GM18526 (cell line): ENCODE measurements around the gene ABCC3.

ENCODE experiments used
- POLR2A ChIP-seq: IDR thresholded peaks from 3 replicates; pipeline ENCODE4 v1.6.1; 2011; ENCODE audit not compliant: insufficient read length; ENCODE audit errors: extremely low read depth

ABCC3 gene

DNA sequence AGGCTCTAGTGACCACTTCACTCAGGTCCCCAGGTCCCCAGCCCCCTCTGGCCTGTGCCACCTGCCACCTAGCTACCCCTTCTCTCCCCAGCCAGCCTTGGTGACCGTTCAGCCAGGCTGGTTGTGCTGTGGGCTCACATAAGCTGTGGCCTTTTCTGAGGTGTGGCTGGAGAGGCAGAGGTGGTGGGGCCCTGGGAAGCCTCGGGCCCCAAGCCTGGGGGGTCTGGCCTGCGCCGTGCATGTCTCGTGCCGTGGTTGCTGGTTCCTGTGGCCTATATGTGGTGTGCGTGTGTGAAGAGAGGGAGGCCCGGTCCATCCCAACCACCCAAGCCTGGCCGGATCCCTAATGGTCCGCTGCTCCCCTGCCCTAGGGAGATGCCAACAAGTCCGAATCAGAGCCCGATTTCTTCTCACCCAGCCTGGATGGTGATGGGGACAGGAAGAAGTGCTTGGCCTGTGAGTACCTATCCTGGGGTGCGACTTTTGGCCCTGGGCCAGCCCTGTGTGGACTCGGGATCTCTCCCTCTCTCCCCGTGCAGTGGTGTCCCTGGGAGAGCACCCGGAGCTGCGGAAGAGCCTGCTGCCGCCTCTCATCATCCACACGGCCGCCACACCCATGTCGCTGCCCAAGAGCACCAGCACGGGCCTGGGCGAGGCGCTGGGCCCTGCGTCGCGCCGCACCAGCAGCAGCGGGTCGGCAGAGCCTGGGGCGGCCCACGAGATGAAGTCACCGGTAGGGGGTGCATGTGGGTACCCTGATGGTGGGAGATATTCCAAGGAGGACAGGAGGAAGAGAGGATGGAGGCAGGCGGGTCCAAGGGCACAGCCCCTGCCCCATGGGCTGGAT, 38.3 kb upstream of the ABCC3 start:
- no peak for TF ChIP-seq POLR2A

DNA sequence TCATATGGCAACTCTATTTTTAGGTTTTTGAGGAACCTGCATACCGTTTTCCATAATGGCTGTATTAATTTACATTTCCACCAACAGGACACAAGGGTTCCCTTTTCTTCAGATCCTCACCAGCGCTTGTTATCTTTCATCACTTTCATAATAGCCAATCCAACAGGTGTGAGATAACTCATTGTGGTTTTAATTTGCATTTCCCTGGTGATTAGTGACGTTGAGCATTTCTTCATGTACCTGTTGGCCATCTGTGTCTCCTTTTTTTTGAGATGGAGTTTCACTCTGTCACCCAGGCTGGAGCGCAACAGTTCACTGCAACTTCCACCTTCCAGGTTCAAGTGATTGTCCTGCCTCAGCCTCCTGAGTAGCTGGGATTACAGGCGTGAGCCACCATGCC, 36.2 kb upstream of the ABCC3 start:
- no peak for TF ChIP-seq POLR2A

DNA sequence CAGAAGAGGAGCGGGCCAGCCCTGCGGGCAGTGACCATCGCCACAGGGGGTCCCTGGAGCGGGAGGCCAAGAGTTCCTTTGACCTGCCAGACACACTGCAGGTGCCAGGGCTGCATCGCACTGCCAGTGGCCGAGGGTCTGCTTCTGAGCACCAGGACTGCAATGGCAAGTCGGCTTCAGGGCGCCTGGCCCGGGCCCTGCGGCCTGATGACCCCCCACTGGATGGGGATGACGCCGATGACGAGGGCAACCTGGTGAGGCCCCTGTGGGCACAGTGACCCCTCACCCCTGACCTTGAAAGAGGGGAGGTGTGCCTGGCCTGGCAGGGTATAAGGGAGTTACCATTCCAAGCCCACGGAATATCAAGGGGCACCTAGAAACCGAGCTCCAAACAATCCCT, 35.1 kb upstream of the ABCC3 start:
- no peak for TF ChIP-seq POLR2A

- no peak for TF ChIP-seq POLR2A
These were observed 32.8 kb upstream of the ABCC3 start for GRCh38 chr17:50601823-50602375.

GRCh38 chr17:50602836-50603235, 31.8 kb upstream of the ABCC3 start:
- TF ChIP-seq POLR2A: no peak

- TF ChIP-seq POLR2A: no peak
These were observed 31.3 kb upstream of the ABCC3 start for GRCh38 chr17:50603340-50603739.

- no peak for TF ChIP-seq POLR2A
These were observed 30.2 kb upstream of the ABCC3 start for GRCh38 chr17:50604513-50604912.

DNA sequence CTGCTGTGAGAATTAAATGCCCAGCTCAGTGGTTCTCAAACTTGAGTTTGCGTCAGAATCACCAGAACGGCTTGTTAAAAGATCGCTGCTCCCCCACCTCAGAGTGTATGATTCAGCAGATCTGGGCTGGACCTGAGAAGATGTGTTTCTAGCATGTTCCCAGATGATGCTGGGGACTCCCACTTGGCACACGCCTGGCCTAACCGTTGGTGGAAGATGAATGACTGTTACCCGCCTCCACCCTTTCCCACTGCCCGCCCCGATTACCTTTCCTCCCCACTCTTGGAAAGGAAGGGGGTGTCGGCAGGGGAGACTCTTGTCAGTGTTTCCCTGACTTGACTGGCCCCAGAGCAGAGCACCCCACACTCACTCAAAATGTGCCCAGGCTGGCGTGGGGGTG, 29.3 kb upstream of the ABCC3 start:
- no peak for TF ChIP-seq POLR2A

DNA sequence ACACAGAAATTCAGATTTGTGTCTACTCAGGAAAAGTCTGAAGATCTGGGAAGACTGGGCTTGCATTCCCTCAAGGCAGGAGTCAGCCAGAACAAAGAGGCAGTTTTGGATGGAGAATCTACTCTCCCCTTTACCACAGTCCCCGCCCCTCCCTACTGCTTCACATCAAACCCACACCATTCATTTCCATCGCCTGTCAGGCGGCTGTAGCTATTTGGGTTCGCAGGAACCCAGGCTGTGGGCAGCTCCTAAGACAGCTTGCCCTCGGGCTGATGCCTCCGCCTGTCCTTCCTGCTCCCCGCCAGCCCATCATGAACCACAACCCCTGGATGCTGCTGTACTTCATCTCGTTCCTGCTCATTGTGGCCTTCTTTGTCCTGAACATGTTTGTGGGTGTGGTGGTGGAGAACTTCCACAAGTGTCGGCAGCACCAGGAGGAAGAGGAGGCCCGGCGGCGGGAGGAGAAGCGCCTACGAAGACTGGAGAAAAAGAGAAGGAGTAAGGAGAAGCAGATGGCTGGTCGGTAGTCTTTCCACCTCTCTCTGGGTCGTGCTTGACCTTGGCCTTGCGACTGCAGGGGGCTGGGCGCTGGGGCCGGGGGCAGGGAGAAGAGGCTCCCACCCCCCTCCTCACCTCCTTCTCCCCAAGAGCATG, 27.0 kb upstream of the ABCC3 start:
- TF ChIP-seq POLR2A: no peak

DNA sequence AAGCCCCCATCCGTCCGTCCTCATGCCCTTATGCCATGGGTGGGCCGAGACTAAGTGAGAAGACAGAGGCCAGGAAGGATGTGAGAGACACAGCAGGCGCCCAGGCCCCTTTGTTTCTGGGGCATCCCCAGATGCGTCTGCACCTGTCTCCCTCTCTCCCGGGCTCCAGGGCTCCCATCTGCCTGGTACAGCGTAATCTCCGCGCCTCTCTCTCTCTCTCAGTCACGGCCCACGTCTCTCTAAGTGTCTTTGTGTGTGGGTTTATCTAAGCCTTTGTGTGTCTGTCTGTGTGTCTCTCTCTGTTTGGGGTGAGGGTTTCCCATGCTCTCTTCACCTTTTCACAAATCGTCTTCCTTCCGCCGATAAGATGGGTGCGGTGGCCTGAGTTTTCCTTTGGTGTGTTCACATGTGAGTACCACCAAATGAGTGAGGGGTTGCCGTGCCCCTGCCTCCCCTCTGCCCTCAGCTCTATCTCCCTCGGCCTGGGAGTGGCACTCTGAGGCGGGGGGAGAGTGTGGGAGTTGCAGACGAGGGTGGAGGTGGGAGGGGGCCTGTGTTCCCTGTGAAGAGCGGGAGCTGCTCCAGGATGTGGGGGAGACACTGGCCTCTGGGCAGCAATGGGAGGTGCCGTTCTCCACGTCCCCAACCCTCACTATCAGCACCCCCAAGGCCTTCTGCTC, 25.8 kb upstream of the ABCC3 start:
- TF ChIP-seq POLR2A: no peak

DNA sequence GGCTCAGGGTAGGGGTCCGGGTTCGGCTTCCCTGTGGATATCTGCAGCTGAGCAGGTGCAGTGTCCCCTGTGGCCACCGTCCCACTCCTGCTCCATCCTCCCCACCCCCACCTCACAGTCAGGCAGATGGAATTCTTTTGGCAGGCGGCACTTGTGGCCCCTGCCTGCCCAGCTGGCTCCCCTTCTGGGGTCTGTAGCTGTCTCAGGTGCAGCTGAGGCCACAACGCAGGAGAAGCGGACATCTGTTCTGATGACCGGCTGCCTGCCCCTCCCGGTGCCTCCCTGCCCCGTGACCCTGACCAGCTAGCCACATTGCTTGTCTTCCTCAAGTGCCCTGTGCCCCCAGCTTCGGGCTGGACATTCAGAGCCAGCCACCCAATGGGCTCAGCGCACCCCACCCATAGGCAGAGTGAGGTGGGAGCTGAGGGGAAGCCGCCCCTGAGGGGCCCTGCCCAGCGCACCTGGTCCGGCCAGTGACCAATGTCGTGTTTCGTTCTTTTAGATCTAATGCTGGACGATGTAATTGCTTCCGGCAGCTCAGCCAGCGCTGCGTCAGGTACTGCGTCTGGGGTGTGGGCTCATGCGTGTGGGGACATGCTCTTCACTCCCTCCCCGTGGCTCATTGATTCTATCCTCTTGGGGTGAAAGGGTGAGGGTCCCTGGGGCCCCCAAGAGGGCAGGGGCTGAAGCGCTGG, 25.2 kb upstream of the ABCC3 start:
- no peak for TF ChIP-seq POLR2A

GRCh38 chr17:50611634-50612033, 23.0 kb upstream of the ABCC3 start:
- TF ChIP-seq POLR2A: no peak

- TF ChIP-seq POLR2A: no peak
These were observed 22.4 kb upstream of the ABCC3 start for GRCh38 chr17:50612281-50612680.

DNA sequence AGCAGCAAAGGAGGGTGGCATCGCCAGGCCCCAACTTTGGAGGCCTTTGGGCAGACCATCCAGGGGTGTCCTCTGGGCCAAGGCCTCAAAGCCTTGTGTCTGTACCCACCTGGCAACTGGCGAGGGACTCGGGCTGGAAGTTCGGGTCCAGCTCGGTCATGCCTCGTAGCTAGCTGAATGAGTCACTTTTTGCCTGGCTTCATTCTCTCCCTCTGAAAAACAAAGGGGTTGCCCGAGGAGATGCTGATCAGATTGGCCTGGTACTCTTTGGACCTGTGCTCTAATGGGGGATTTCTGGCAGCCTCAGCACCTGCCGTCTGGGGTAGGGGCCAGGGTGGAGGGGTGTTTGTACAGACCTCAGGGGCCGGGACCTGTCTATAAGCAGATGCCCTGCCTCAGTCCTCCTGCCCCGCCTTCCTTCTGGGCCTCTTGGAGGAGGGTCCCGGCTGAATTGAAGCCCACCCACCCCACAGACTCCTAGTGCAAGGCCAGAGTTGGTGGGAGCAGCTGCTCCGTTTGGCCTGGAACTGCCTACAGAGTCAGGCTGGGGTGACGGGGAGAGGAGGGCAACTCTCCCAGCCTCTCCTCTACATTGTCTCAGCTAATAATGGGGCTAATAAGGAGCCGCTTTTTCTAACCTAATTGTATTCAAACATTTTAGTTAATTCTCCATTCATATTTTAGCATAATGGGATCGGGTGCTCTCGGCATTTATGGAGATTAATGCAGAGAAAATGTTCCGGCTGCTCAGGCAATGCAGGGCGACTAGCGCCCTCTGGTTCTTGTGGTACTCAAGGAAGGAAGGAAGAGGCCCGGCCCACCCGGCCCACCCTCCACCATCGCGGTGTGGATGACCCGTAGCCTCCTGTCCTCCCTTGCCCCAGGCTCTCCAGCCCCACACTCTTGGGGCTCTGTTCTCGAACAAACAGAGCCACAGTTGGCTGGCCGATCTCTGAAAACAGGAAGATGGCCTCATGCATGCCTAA, 21.4 kb upstream of the ABCC3 start:
- TF ChIP-seq POLR2A: no peak
